ENCODE measurements around the gene LTBP2.

- TF ChIP-seq EZH2 (IDR thresholded peaks at IDR 0.05; ENCODE audit: insufficient read depth, poor library complexity, severe bottlenecking) (no peak), EZH2phosphoT487 (IDR thresholded peaks at IDR 0.05; ENCODE audit: insufficient read depth, low read depth) (no peak)
Observed at GRCh38 chr14:74634481-74634880, 22.4 kb upstream of the LTBP2 start.
